Measurements from ENCODE around the gene PGA5.

PGA5 gene

DNA sequence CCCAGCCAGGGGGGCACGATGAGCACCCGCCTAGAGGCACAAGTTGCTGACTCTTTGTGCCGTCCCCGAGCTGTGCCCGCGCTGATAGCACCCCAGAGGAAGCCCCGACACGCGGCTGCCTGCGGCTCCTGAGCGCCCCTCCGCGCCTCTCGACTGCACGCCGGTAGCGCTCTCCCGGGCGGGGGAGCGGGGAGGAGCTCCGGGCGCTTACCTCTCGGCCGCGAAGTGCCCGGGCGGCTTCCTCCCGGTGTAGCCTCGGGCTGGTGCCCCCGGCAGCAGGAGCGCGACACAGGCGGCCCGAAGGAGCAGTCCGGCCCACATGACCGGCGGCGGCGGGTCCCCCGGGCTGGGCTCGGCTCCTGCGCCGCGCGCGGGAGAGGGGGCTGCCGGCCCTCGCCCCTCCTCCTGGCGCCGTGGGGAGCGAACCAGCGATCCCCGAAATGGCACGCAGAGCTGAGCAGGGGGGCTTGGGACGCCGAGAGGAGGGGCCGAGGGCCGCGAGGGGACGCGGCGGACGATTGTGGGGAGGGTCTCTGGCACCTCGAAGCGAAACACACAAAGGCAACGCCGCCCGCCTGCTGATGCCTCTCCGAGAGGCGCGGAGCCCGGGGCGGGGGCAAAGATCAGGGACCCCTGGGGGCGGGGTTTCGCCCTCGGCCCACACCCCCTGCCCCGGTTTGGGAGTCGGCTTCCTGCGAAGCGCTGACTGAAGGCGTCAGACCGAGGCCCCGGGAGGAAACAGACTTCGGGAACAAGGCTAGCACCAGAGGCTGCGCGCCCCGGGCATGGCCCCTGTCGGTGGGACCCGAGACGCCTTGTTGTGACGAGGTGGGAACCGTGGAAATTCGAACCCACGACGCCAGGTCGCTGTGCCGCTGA is 54.0 kb downstream of the PGA5 start, which contains the start of gene VWCE:
Gene VWCE, minus strand, starts transcription at position 600 of the 879 bp plus-strand sequence. Its CDS starts 279 bp downstream, at position 321.
- DNase-seq (ENCODE audit: low spot score) = peak; percentile 80

- no peak for DNase-seq (ENCODE audit: low spot score)
Measured at GRCh38 chr11:61295596-61295926, 54.6 kb downstream of the PGA5 start.

DNA sequence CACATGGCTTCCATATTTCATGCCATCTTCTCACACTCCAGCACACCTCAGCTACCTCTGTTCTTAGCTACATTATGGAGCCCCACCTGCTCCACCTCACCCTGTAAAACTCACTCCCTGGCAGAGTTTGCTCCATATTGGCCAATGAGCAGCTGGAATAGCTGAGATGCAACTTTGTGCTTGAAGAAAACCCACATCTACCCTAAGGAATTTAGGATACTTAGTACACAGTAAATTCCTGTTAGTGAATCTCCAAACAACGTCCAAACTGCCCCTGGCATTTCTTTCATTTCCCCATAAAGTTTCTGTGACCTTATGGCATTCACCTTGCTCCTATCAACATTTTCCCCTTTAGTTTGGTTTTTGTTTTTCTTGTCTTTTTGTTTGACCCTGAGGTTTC is 56.4 kb downstream of the PGA5 start:
- peak; percentile 60 for DNase-seq (ENCODE audit: low spot score)

DNA sequence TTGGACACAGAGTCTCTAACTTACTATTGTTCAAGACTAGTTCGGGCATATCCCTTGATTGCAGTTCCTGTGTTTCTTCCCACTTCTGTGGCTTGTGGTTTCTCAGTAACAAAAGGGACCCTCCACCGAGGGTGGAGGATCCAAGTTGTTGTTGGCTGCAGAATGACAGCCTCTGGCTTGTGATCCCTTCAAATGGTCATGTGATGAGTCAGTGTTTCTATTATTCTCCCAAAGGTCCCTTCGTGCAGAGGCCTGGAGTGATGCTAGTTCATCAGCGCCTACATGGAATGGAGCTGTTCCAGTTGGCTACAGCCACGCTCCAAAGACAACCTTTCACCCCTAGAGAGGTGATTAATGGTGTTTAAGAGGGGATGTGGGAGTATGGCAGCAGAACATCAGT is 56.8 kb downstream of the PGA5 start:
- DNase-seq (ENCODE audit: low spot score) = peak; percentile 91

GRCh38 chr11:61298663-61299244 is 57.8 kb downstream of the PGA5 start:
- no peak for DNase-seq (ENCODE audit: low spot score)

Measured in AG20443 (cell line).